Vagina (tissue), 2 donors: ENCODE data around the gene AHCYL2. TPM values are rescaled to one million over a fixed set of nuclear protein-coding genes. Genes with fewer than 3 reads are reported as not detected.

Experiments used
- DNase-seq, 2 donors: peaks; one replicate each; pipeline ENCODE4 v3.0.0-alpha.2; 2017; ENCODE audit errors: extremely low spot score in 2 of 2
- H3K27ac ChIP-seq: fragments of 200-600 bp; sonication (generic); one replicate; pipeline ENCODE4 v1.5.1; 2019
- H3K27me3 ChIP-seq: fragments of 200-600 bp; sonication (generic); one replicate; pipeline ENCODE4 v1.5.1; 2019
- H3K36me3 ChIP-seq, 2 donors: fragments of 200-600 bp; sonication (generic); one replicate each; pipeline ENCODE4 v1.5.1; 2017 to 2019
- H3K4me1 ChIP-seq: fragments of 200-600 bp; sonication (generic); one replicate; pipeline ENCODE4 v1.5.1; 2019
- H3K4me3 ChIP-seq, 2 donors: fragments of 200-600 bp; sonication (generic); 1 replicate in 1 of 2; 2 replicates in 1 of 2; pipeline ENCODE4 v1.5.1; 2016 to 2019
- H3K9me3 ChIP-seq: fragments of 200-600 bp; sonication (generic); one replicate; pipeline ENCODE4 v1.5.1; 2019
- CTCF ChIP-seq, 3 experiments: fragments of 450-650 bp in 2 of 3; fragments of 200-600 bp in 1 of 3; sonication (generic) in 1 of 3; IDR thresholded peaks; one replicate each; pipeline ENCODE4 v1.5.1; 2017 to 2019; ENCODE audit warnings: antibody characterized with exemption in 3 of 3, mild to moderate bottlenecking in 2 of 3, moderate library complexity in 2 of 3
- POLR2A ChIP-seq, 2 donors: fragments of 450-650 bp; IDR thresholded peaks; one replicate each; pipeline ENCODE4 v1.6.1; 2017; ENCODE audit warnings: antibody characterized with exemption in 2 of 2, mild to moderate bottlenecking in 2 of 2, moderate library complexity in 2 of 2
- POLR2AphosphoS5 ChIP-seq, 2 donors: sonication (generic); formaldehyde crosslinking; IDR thresholded peaks; one replicate each; pipeline ENCODE4 v1.9.0; 2017; ENCODE audit warnings: antibody characterized with exemption in 2 of 2, mild to moderate bottlenecking in 2 of 2, low read depth in 1 of 2; ENCODE audit not compliant: insufficient read depth in 1 of 2
- intact Hi-C: fragments of 100-400 bp; cut with DNase I; formaldehyde crosslinking; loops from one replicate; pipeline ENCODE4 v1.15.1; 2023
- total RNA-seq: library from RNA; depleted of rRNA; stranded (reverse); fragments of >200 nt; gene quantifications from one replicate; pipeline ENCODE4 v1.2.3, GENCODE V29; 2016

AHCYL2 gene
- total RNA-seq, 1 donor from 2014 or later = 19.6 TPM

GRCh38 chr7:129359176-129359575 is 134.3 kb downstream of the AHCYL2 start:
- Histone ChIP-seq H3K36me3 (no peaks in the 10 kb centered on the region), H3K9me3 (no peaks in the 10 kb centered on the region), H3K27ac (no peak overlapping the region), H3K4me3 (no peak overlapping the region), H3K27me3 (no peaks in the 10 kb centered on the region), H3K4me1 (no peaks in the 10 kb centered on the region)
- intact Hi-C loops = no loop called here
- TF ChIP-seq POLR2AphosphoS5 (IDR thresholded peaks at IDR 0.05; ENCODE audit: insufficient read depth in 1 of 2, low read depth in 1 of 2) = no peak
- no peak for TF ChIP-seq POLR2A (IDR thresholded peaks at IDR 0.05)
- TF ChIP-seq CTCF (IDR thresholded peaks at IDR 0.05) = no peak
- DNase-seq = no peak

GRCh38 chr7:129359638-129360037 is 134.8 kb downstream of the AHCYL2 start:
- intact Hi-C loops = loop anchor here (10.0 kb wide), 1 partner anchor 105 kb away; no protein-coding TSS in a partner anchor
- H3K27me3 ChIP-seq = no peaks in the 10 kb centered on the region
- no peaks in the 10 kb centered on the region for H3K4me1 ChIP-seq
- H3K27ac ChIP-seq = no peak overlapping the region
- H3K9me3 ChIP-seq = no peaks in the 10 kb centered on the region
- no peak for DNase-seq
- no peak overlapping the region for H3K4me3 ChIP-seq
- H3K36me3 ChIP-seq = no peaks in the 10 kb centered on the region
- TF ChIP-seq CTCF (IDR thresholded peaks at IDR 0.05) (no peak), POLR2A (IDR thresholded peaks at IDR 0.05) (no peak), POLR2AphosphoS5 (IDR thresholded peaks at IDR 0.05; ENCODE audit: insufficient read depth in 1 of 2, low read depth in 1 of 2) (no peak)

GRCh38 chr7:129361771-129362170 is 136.9 kb downstream of the AHCYL2 start:
- Histone ChIP-seq H3K4me3 (no peak overlapping the region), H3K4me1 (no peaks in the 10 kb centered on the region), H3K27me3 (no peaks in the 10 kb centered on the region), H3K36me3 (no peaks in the 10 kb centered on the region), H3K27ac (no peak overlapping the region), H3K9me3 (no peaks in the 10 kb centered on the region)
- intact Hi-C loops = loop anchor here (10.0 kb wide), 1 partner anchor 103 kb away; no protein-coding TSS in a partner anchor
- TF ChIP-seq CTCF (IDR thresholded peaks at IDR 0.05) = no peak
- TF ChIP-seq POLR2A (IDR thresholded peaks at IDR 0.05) = no peak
- no peak for TF ChIP-seq POLR2AphosphoS5 (IDR thresholded peaks at IDR 0.05; ENCODE audit: insufficient read depth in 1 of 2, low read depth in 1 of 2)
- no peak for DNase-seq

GRCh38 chr7:129362496-129362895 is 137.7 kb downstream of the AHCYL2 start:
- DNase-seq = no peak
- Histone ChIP-seq H3K36me3 (no peaks in the 10 kb centered on the region), H3K27me3 (no peaks in the 10 kb centered on the region), H3K27ac (no peak overlapping the region), H3K4me1 (no peaks in the 10 kb centered on the region), H3K4me3 (no peak overlapping the region), H3K9me3 (no peaks in the 10 kb centered on the region)
- TF ChIP-seq POLR2AphosphoS5 (IDR thresholded peaks at IDR 0.05; ENCODE audit: insufficient read depth in 1 of 2, low read depth in 1 of 2) (no peak), CTCF (IDR thresholded peaks at IDR 0.05) (no peak), POLR2A (IDR thresholded peaks at IDR 0.05) (no peak)
- intact Hi-C loops = loop anchor here (10.0 kb wide), 1 partner anchor 102 kb away; no protein-coding TSS in a partner anchor

GRCh38 chr7:129367349-129367699 is 142.5 kb downstream of the AHCYL2 start:
- Histone ChIP-seq H3K27me3 (no peaks in the 10 kb centered on the region), H3K27ac (no peak overlapping the region), H3K9me3 (no peaks in the 10 kb centered on the region), H3K4me3 (no peak overlapping the region), H3K4me1 (peaks cover 17% of the 10 kb centered on the region), H3K36me3 (no peaks in the 10 kb centered on the region)
- no peak for TF ChIP-seq POLR2A (IDR thresholded peaks at IDR 0.05)
- no peak for TF ChIP-seq POLR2AphosphoS5 (IDR thresholded peaks at IDR 0.05; ENCODE audit: insufficient read depth in 1 of 2, low read depth in 1 of 2)
- no peak for TF ChIP-seq CTCF (IDR thresholded peaks at IDR 0.05)
- intact Hi-C loops = loop anchor here (10.0 kb wide), 1 partner anchor 97 kb away; no protein-coding TSS in a partner anchor
- no peak for DNase-seq
